ENCODE results near the gene CCL27.

The CCL27 gene

DNA sequence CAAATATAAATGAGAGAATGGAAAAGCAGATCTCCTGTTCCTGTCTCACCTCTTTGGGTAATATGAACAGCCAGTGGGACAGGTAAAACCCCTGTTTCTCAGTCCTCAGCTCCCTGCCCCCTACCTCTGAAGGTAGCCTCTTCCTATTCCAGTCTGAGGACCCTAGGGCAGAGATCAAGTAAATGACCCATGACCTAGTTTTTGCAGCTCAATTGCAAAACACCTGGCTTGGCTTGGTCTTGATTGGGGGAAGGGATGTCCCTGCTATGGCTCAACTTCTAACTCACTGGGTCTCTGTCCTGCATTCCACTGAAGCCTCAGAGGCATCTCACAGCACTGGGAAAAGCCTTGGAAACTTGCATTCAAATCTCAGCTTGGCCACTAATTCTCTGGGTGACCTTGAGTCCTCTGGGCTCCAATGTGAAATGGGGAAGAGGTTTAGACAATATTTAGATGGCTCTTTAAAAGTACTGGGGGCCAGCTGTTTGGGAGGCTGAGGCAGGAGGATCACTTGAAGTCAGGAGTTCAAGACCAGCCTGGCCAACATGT, 17.6 kb downstream of the CCL27 start:
- no peak for TF ChIP-seq REST (IDR thresholded peaks at IDR 0.05; ENCODE audit: insufficient read depth in 1 of 2, low read depth in 2 of 2, low read length in 2 of 2)
- TF ChIP-seq FOXP2 (optimal IDR thresholded peaks at IDR 0.05; ENCODE audit: borderline replicate concordance, extremely low read depth, extremely low read length, insufficient read depth) = no peak
- TF ChIP-seq SIN3A (IDR thresholded peaks at IDR 0.05; ENCODE audit: borderline replicate concordance, insufficient read depth, low read length) = no peak
- TF ChIP-seq TAF1 (IDR thresholded peaks at IDR 0.05; ENCODE audit: borderline replicate concordance, insufficient read depth, low read length) = no peak
- TF ChIP-seq POLR2AphosphoS5 (IDR thresholded peaks at IDR 0.05; ENCODE audit: low read depth, low read length) = no peak

GRCh38 chr9:34642679-34643078, 19.8 kb downstream of the CCL27 start:
- no peak for TF ChIP-seq POLR2AphosphoS5 (IDR thresholded peaks at IDR 0.05; ENCODE audit: low read depth, low read length)
- no peak for TF ChIP-seq REST (IDR thresholded peaks at IDR 0.05; ENCODE audit: insufficient read depth in 1 of 2, low read depth in 2 of 2, low read length in 2 of 2)
- no peak for TF ChIP-seq TAF1 (IDR thresholded peaks at IDR 0.05; ENCODE audit: borderline replicate concordance, insufficient read depth, low read length)
- TF ChIP-seq SIN3A (IDR thresholded peaks at IDR 0.05; ENCODE audit: borderline replicate concordance, insufficient read depth, low read length) = no peak
- no peak for TF ChIP-seq FOXP2 (optimal IDR thresholded peaks at IDR 0.05; ENCODE audit: borderline replicate concordance, extremely low read depth, extremely low read length, insufficient read depth)

GRCh38 chr9:34638138-34638445, 24.4 kb downstream of the CCL27 start:
- no peak for TF ChIP-seq REST (IDR thresholded peaks at IDR 0.05; ENCODE audit: insufficient read depth in 1 of 2, low read depth in 2 of 2, low read length in 2 of 2)
- no peak for TF ChIP-seq POLR2AphosphoS5 (IDR thresholded peaks at IDR 0.05; ENCODE audit: low read depth, low read length)
- TF ChIP-seq SIN3A (IDR thresholded peaks at IDR 0.05; ENCODE audit: borderline replicate concordance, insufficient read depth, low read length) = no peak
- TF ChIP-seq FOXP2 (optimal IDR thresholded peaks at IDR 0.05; ENCODE audit: borderline replicate concordance, extremely low read depth, extremely low read length, insufficient read depth) = no peak
- TF ChIP-seq TAF1 (IDR thresholded peaks at IDR 0.05; ENCODE audit: borderline replicate concordance, insufficient read depth, low read length) = no peak

DNA sequence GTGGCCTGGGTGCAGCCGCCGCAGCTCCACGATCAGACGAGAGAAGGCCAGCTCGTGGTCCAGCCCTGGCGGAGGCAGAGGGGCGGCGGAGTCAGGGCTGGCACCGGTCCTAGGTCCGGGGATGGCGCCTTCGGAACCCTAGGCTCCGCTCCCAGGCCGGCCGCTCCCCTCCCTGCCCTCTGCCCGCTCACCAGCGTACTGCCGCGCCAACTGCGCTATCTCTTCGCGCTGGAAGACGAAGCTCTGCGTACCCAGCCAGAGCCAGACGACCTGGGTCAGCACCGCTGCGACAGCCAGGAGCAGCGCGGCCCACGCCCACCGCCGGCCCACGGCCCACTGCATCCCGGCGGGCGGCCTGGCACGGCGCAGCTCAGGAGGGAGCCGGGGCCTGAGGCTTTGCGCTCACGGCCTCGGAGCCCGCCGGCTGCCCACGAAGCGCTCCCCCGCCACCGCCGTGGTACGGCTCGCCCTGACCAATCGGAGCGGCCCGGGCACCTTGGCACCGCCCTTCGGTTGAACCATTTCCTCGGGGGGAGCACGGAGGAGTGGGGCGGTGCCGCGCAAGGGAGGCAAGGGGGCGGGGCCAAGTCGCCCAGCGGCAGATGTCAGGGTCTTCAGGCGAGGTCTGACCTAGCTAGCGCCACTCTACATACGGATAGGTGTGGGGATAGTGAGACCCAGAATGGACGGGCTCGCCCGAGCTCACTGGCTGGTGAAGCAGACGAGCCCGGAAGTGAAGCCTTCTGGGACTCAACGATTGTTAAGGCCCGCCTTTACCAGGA, 24.9 kb downstream of the CCL27 start, which contains the start of gene SIGMAR1:
Gene SIGMAR1 (minus strand): TSS at position 432 of the 782 bp plus-strand sequence. CDS start 90 bp downstream, at position 342.
- TF ChIP-seq FOXP2 (optimal IDR thresholded peaks at IDR 0.05; ENCODE audit: borderline replicate concordance, extremely low read depth, extremely low read length, insufficient read depth) (peak; percentile 60), SIN3A (IDR thresholded peaks at IDR 0.05; ENCODE audit: borderline replicate concordance, insufficient read depth, low read length) (peak; percentile 37; the same call in 1 of the 2 replicates), POLR2AphosphoS5 (IDR thresholded peaks at IDR 0.05; ENCODE audit: low read depth, low read length) (peak; percentile 71), REST (IDR thresholded peaks at IDR 0.05; ENCODE audit: insufficient read depth in 1 of 2, low read depth in 2 of 2, low read length in 2 of 2) (no peak), TAF1 (IDR thresholded peaks at IDR 0.05; ENCODE audit: borderline replicate concordance, insufficient read depth, low read length) (peak; percentile 81)

Measured in PFSK-1 (cell line).